Panc1 (cell line): Measurements from ENCODE around the gene RNF213. TPM values are rescaled to one million over a fixed set of nuclear protein-coding genes. Genes with fewer than 3 reads are reported as not detected.

Experiments
- ATAC-seq: fragments of 200-7000 bp; cut with Tn5 transposase; 2 replicates; pipeline ENCODE4 v1.9.1; 2020; ENCODE audit warnings: mild to moderate bottlenecking, moderate library complexity
- BruUV-seq: library from RNA; stranded (reverse); fragments of 400-500 nt; replicated peaks from 2 replicates; lab custom pipeline; 2021; lab: Mats Ljungman, UMichigan
- CTCF ChIA-PET: fragments of 300-600 bp; sonication (Branson Sonifier 250); formaldehyde crosslinking; loops from one replicate; lab custom pipeline; 2022; ENCODE audit warnings: antibody characterized with exemption; lab: Charles Lee
- POLR2A ChIA-PET: fragments of 300-600 bp; sonication (Branson Sonifier 250); formaldehyde crosslinking; loops from one replicate; lab custom pipeline; 2022; ENCODE audit warnings: antibody characterized with exemption; lab: Charles Lee
- DNase-seq: peaks from one replicate; pipeline ENCODE4 v3.0.0-alpha.2; 2010; ENCODE audit warnings: low read depth, low spot score
- H3K27ac ChIP-seq: 2 replicates; pipeline ENCODE4 v1.5.1; 2011; ENCODE audit warnings: mild to moderate bottlenecking, low read length, inconsistent platforms
- H3K27me3 ChIP-seq: fragments of 200-500 bp; sonication (Bioruptor generic); 2 replicates; pipeline ENCODE4 v1.6.0; 2014; ENCODE audit warnings: low read length, inconsistent platforms; ENCODE audit not compliant: control insufficient read depth, insufficient read depth
- H3K36me3 ChIP-seq: fragments of 200-500 bp; sonication (Bioruptor generic); 2 replicates; pipeline ENCODE4 v1.5.1; 2014; ENCODE audit warnings: inconsistent platforms, mild to moderate bottlenecking, low read length, moderate library complexity; ENCODE audit not compliant: control insufficient read depth, insufficient read depth
- H3K4me1 ChIP-seq: 2 replicates; pipeline ENCODE4 v1.5.1; 2011; ENCODE audit warnings: inconsistent platforms, mild to moderate bottlenecking, low read length, moderate library complexity; ENCODE audit not compliant: control insufficient read depth, insufficient read depth
- H3K4me3 ChIP-seq, 2 experiments: 2 replicates each; pipeline ENCODE4 v1.5.1; 2011 to 2012; ENCODE audit warnings: low read depth in 2 of 2, low read length in 2 of 2, mild to moderate bottlenecking in 2 of 2, inconsistent platforms in 1 of 2, moderate library complexity in 1 of 2
- H3K9me3 ChIP-seq: fragments of 200-500 bp; sonication (Bioruptor generic); 2 replicates; pipeline ENCODE4 v1.5.1; 2014; ENCODE audit warnings: low read depth, mild to moderate bottlenecking, inconsistent platforms, low read length, moderate library complexity; ENCODE audit not compliant: control insufficient read depth, insufficient read depth
- CTCF ChIP-seq: fragments of 450-650 bp; IDR thresholded peaks from 2 replicates; pipeline ENCODE4 v1.5.1; 2017; ENCODE audit warnings: mild to moderate bottlenecking
- POLR2AphosphoS5 ChIP-seq: IDR thresholded peaks from 2 replicates; pipeline ENCODE4 v1.6.1; 2012; ENCODE audit warnings: mild to moderate bottlenecking, low read depth, low read length, moderate library complexity
- SIN3A ChIP-seq: IDR thresholded peaks from 2 replicates; pipeline ENCODE4 v1.6.1; 2012; ENCODE audit warnings: low read depth, mild to moderate bottlenecking, low read length, moderate library complexity, borderline replicate concordance; ENCODE audit not compliant: insufficient read depth
- TCF7L2 ChIP-seq: IDR thresholded peaks from 2 replicates; pipeline ENCODE4 v1.6.1; 2011; ENCODE audit warnings: mild to moderate bottlenecking, low read depth, low read length, inconsistent platforms
- in situ Hi-C: cut with HindIII; loops from 2 replicates; pipeline ENCODE4 v1.10.0; 2016; ENCODE audit warnings: low sequenced_read_pairs, low pct_unique_long_range_greater_than_20kb
- intact Hi-C: fragments of 100-400 bp; cut with micrococcal nuclease; formaldehyde crosslinking; loops from one replicate; pipeline ENCODE4 v1.10.0; 2022; ENCODE audit not compliant: unreplicated experiment
- total RNA-seq: library from RNA; stranded (reverse); gene quantifications from one replicate; pipeline ENCODE4 v1.2.1, GENCODE V29; 2021; ENCODE audit not compliant: unreplicated experiment
- TF ChIP-seq, protein P1 (sequence below), 2 experiments: IDR thresholded peaks; 2 replicates each; pipeline ENCODE4 v1.6.1; 2011 to 2012; ENCODE audit warnings: low read depth in 2 of 2, control low read depth in 1 of 2, low read length in 1 of 2, mild to moderate bottlenecking in 1 of 2, moderate library complexity in 1 of 2; ENCODE audit not compliant: insufficient read depth in 1 of 2

Gene RNF213
- total RNA-seq, 1 experiment from 2014 or later = 230 TPM

- POLR2A ChIA-PET = no interaction called here
- no peak for ATAC-seq
- CTCF ChIA-PET = no interaction called here
- no peaks in the 10 kb centered on the region for H3K9me3 ChIP-seq
- in situ Hi-C loops (no loop called here), intact Hi-C loops (no loop called here)
- H3K27ac ChIP-seq = no peak overlapping the region
- TF ChIP-seq CTCF = no peak
- TF ChIP-seq, protein P1, sequence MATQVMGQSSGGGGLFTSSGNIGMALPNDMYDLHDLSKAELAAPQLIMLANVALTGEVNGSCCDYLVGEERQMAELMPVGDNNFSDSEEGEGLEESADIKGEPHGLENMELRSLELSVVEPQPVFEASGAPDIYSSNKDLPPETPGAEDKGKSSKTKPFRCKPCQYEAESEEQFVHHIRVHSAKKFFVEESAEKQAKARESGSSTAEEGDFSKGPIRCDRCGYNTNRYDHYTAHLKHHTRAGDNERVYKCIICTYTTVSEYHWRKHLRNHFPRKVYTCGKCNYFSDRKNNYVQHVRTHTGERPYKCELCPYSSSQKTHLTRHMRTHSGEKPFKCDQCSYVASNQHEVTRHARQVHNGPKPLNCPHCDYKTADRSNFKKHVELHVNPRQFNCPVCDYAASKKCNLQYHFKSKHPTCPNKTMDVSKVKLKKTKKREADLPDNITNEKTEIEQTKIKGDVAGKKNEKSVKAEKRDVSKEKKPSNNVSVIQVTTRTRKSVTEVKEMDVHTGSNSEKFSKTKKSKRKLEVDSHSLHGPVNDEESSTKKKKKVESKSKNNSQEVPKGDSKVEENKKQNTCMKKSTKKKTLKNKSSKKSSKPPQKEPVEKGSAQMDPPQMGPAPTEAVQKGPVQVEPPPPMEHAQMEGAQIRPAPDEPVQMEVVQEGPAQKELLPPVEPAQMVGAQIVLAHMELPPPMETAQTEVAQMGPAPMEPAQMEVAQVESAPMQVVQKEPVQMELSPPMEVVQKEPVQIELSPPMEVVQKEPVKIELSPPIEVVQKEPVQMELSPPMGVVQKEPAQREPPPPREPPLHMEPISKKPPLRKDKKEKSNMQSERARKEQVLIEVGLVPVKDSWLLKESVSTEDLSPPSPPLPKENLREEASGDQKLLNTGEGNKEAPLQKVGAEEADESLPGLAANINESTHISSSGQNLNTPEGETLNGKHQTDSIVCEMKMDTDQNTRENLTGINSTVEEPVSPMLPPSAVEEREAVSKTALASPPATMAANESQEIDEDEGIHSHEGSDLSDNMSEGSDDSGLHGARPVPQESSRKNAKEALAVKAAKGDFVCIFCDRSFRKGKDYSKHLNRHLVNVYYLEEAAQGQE (IDR thresholded peaks at IDR 0.05; ENCODE audit: insufficient read depth in 1 of 2, low read depth in 2 of 2, low read length in 1 of 2) = no peak
- no peak for TF ChIP-seq SIN3A
- TF ChIP-seq TCF7L2 = no peak
- TF ChIP-seq POLR2AphosphoS5 = no peak
- peaks cover 19% of the 10 kb centered on the region for H3K36me3 ChIP-seq
- H3K4me1 ChIP-seq = no peaks in the 10 kb centered on the region
- no peaks in the 10 kb centered on the region for H3K27me3 ChIP-seq
- no TSS peak for BruUV-seq
- no peak overlapping the region for H3K4me3 ChIP-seq
- no peak for DNase-seq
Observed at GRCh38 chr17:80353718-80354275, 93.1 kb downstream of the RNF213 start.

DNA sequence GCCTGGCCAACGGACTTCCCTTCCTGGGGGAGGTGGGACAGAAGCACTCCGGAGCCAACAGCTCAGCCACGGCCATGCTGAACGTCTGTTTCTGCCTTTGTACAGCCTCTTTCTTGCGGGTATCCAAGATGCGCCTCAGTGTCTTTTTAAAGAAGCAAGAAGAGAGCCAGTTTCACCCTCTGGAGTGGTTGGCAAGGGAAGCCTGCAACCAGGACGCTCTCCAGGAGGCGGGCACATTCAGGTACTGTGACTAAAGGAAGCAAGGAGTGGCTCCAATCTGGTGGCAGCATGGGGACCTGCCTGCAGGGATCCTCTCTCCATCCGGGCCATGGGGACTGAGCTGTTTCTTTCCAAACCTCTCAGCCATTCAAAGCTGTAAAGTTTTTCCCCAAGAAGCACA lies 93.7 kb downstream of the RNF213 start:
- peaks cover 19% of the 10 kb centered on the region for H3K36me3 ChIP-seq

More for the DNA sequence above, 93.7 kb downstream of the RNF213 start:
- POLR2A ChIA-PET = no interaction called here
- CTCF ChIA-PET = no interaction called here
- DNase-seq (no peak), ATAC-seq (0 out of 2 replicates have a peak, but pooled peaks have one; percentile 18)
- H3K27ac ChIP-seq = no peak overlapping the region
- H3K4me3 ChIP-seq = no peak overlapping the region
- TF ChIP-seq SIN3A (no peak), TCF7L2 (no peak), CTCF (no peak), POLR2AphosphoS5 (no peak)
- TF ChIP-seq, protein P1 (IDR thresholded peaks at IDR 0.05; ENCODE audit: insufficient read depth in 1 of 2, low read depth in 2 of 2, low read length in 1 of 2) = no peak
- H3K27me3 ChIP-seq = no peaks in the 10 kb centered on the region
- no peaks in the 10 kb centered on the region for H3K9me3 ChIP-seq
- no TSS peak for BruUV-seq
- in situ Hi-C loops = no loop called here
- intact Hi-C loops = no loop called here
- H3K4me1 ChIP-seq = no peaks in the 10 kb centered on the region
